CD8-positive, alpha-beta memory T cell (primary cell): Measurements from ENCODE around the gene TOB1. TPM values are rescaled to one million over a fixed set of nuclear protein-coding genes. Genes with fewer than 3 reads are reported as not detected.

Source experiments
- CTCF ChIA-PET: fragments of 350-600 bp; sonication (Branson Sonifier 250); formaldehyde crosslinking; loops from one replicate; lab custom pipeline; 2021; ENCODE audit warnings: antibody characterized with exemption; lab: Charles Lee
- POLR2A ChIA-PET: fragments of 350-600 bp; sonication (Branson Sonifier 250); formaldehyde crosslinking; loops from one replicate; lab custom pipeline; 2021; ENCODE audit warnings: antibody characterized with exemption; lab: Charles Lee
- DNase-seq, 5 donors: peaks; one replicate each; pipeline versions ENCODE4 v3.0.0 to v3.0.0-alpha.2; 2020 to 2022; ENCODE audit warnings: mixed read lengths in 1 of 5
- H3K27ac ChIP-seq: one replicate; pipeline ENCODE4 v1.7.0; 2013; ENCODE audit warnings: low read depth, mild to moderate bottlenecking, low read length, moderate library complexity
- H3K27me3 ChIP-seq: 2 replicates; pipeline ENCODE4 v1.7.0; 2013; ENCODE audit warnings: low read length, mild to moderate bottlenecking; ENCODE audit not compliant: insufficient read depth, poor library complexity, severe bottlenecking
- H3K36me3 ChIP-seq: 2 replicates; pipeline ENCODE4 v1.7.0; 2013; ENCODE audit warnings: mild to moderate bottlenecking, low read length, moderate library complexity; ENCODE audit not compliant: insufficient read depth
- H3K4me1 ChIP-seq: 2 replicates; pipeline ENCODE4 v1.7.0; 2013; ENCODE audit warnings: mild to moderate bottlenecking, low read length, moderate library complexity; ENCODE audit not compliant: insufficient read depth
- H3K4me3 ChIP-seq: 2 replicates; pipeline ENCODE4 v1.7.0; 2013; ENCODE audit warnings: mild to moderate bottlenecking, low read length
- H3K9me3 ChIP-seq: 2 replicates; pipeline ENCODE4 v1.7.0; 2013; ENCODE audit warnings: mild to moderate bottlenecking, low read length
- H3K27ac Mint-ChIP-seq, 8 donors: one replicate each; pipeline ENCODE4 v1.8.0; 2020 to 2021; ENCODE audit warnings: mixed read lengths in 8 of 8, mild to moderate bottlenecking in 6 of 8, inconsistent platforms in 3 of 8, moderate library complexity in 3 of 8
- H3K27me3 Mint-ChIP-seq, 2 donors: one replicate each; pipeline ENCODE4 v1.8.0; 2020 to 2021; ENCODE audit warnings: mixed read lengths in 2 of 2, mild to moderate bottlenecking in 1 of 2, moderate library complexity in 1 of 2
- H3K36me3 Mint-ChIP-seq, 3 donors: one replicate each; pipeline ENCODE4 v1.8.0; 2020 to 2021; ENCODE audit warnings: mixed read lengths in 3 of 3, inconsistent platforms in 1 of 3, mild to moderate bottlenecking in 1 of 3
- H3K4me1 Mint-ChIP-seq, 3 donors: one replicate each; pipeline ENCODE4 v1.8.0; 2020 to 2021; ENCODE audit warnings: mixed read lengths in 3 of 3, inconsistent platforms in 1 of 3, mild to moderate bottlenecking in 1 of 3
- H3K4me3 Mint-ChIP-seq, 7 donors: one replicate each; pipeline ENCODE4 v1.8.0; 2020 to 2021; ENCODE audit warnings: mixed read lengths in 7 of 7, mild to moderate bottlenecking in 6 of 7, moderate library complexity in 4 of 7, inconsistent platforms in 2 of 7
- H3K9me3 Mint-ChIP-seq, 5 donors: one replicate each; pipeline ENCODE4 v1.8.0; 2020 to 2022; ENCODE audit warnings: mixed read lengths in 5 of 5, mild to moderate bottlenecking in 3 of 5, moderate library complexity in 2 of 5, inconsistent platforms in 1 of 5
- polyA plus RNA-seq: library from polyadenylated mRNA; unstranded; fragments of 300-500 nt; fragmentation: Illumina TruSeq; gene quantifications from one replicate; pipeline ENCODE4 v1.2.3, GENCODE V29; 2021
- total RNA-seq, 2 experiments: library from RNA; stranded (reverse); gene quantifications; one replicate each; pipeline ENCODE4 v1.2.3, GENCODE V29; 2021

The TOB1 gene
- total and polyA plus RNA-seq, 3 experiments from 2014 or later, result 32.6 to 53.4 (median 34.5) TPM

DNA sequence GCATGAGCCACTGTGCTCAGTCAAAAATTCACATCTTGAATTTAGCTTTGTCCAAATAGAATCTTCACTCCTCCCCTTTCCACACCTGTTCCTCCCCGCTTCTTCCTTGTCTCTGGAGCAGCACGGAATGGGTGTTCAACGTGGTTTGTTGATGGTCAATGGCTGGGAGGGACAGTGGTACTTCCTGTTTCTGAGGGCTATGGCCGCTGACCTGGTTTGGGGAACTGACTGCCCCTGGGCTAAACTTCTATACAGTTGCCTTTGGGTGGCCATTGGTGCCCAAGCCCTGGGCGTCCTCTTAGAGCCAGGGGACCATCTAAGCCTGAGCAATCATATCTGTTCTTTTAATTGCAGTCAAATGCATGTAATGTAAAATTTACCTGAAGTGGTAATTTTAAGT lies 49.9 kb downstream of the TOB1 start:
- POLR2A ChIA-PET, result no interaction called here
- H3K4me1 ChIP-seq, result peaks cover 7% of the 10 kb centered on the region
- H3K27ac Mint-ChIP-seq, result no peak overlapping the region

DNA sequence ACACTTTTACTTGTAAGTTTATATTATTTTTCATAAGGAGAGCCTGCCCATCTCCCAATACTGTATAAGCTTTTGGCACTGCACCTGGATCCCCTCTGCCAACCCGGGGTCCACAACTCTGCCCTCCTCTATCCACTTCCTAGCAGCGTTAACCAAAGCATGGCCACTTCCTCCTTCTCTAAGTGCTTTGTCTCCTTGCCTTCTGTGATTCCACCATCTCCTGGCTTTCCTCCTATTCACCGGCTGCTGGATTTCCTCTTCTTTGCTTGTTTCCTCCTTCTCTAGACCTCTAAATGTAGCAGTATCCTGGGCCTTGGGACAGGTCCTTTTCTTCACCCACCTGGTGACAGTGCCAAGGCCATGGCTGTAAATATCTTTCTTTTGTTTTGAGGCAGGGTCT lies 50.8 kb downstream of the TOB1 start:
- no peaks in the 10 kb centered on the region for H3K36me3 Mint-ChIP-seq
- no peak overlapping the region for H3K4me3 ChIP-seq
- no peaks in the 10 kb centered on the region for H3K9me3 ChIP-seq
- no peaks in the 10 kb centered on the region for H3K27me3 ChIP-seq
- no peaks in the 10 kb centered on the region for H3K36me3 ChIP-seq
- H3K27ac Mint-ChIP-seq, result no peak overlapping the region
- H3K4me1 Mint-ChIP-seq, result peaks cover 3 to 8% (median 5%) of the 10 kb centered on the region in 3 donors
- peaks cover 13 to 38% of the 10 kb centered on the region in 2 donors for H3K27me3 Mint-ChIP-seq
- POLR2A ChIA-PET, result no interaction called here
- no peak overlapping the region for H3K27ac ChIP-seq
- DNase-seq, result no peak
- H3K4me1 ChIP-seq, result peaks cover 7% of the 10 kb centered on the region
- no peak overlapping the region for H3K4me3 Mint-ChIP-seq
- CTCF ChIA-PET, result interaction anchor here (1.2 kb wide), 1 partner anchor 135 kb away, joined by 4 read pairs; no protein-coding TSS in a partner anchor
- H3K9me3 Mint-ChIP-seq, result no peaks in the 10 kb centered on the region

More for the DNA sequence above, 49.9 kb downstream of the TOB1 start:
- H3K27ac ChIP-seq, result no peak overlapping the region
- Mint-ChIP-seq H3K36me3 (no peaks in the 10 kb centered on the region), H3K9me3 (no peaks in the 10 kb centered on the region), H3K4me1 (peaks cover 3 to 8% (median 5%) of the 10 kb centered on the region in 3 donors), H3K4me3 (no peak overlapping the region), H3K27me3 (peaks cover 12 to 43% of the 10 kb centered on the region in 2 donors)
- CTCF ChIA-PET, result interaction anchor here (1.1 to 2.7 kb wide), 8 partner anchors 9 to 140 kb away, joined by 3 to 9 read pairs (median 4); no protein-coding TSS in a partner anchor
- no peaks in the 10 kb centered on the region for H3K36me3 ChIP-seq
- peak in 1 of 5 donors; percentile 14 for DNase-seq
- no peak overlapping the region for H3K4me3 ChIP-seq
- H3K9me3 ChIP-seq, result no peaks in the 10 kb centered on the region
- no peaks in the 10 kb centered on the region for H3K27me3 ChIP-seq

DNA sequence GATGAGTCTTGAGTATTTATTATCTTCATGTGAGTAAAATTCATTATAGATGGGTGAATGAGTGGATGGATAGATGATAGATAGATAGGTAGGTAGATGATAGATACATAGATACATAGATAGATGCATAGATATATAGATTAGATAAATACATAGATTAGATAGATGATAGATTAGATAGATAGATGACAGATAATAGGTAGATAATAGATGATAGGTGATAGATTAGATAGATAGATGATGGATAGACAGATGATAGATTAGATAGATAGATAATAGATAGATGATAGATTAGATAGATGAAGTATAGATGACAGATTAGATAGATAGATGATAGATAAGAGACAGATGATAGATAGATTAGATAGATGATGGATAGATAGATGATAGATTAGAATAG lies 52.6 kb downstream of the TOB1 start:
- CTCF ChIA-PET, result no interaction called here

More for the DNA sequence above, 52.6 kb downstream of the TOB1 start:
- H3K27ac Mint-ChIP-seq, result peak overlapping the region in 1 of 8 donors; percentile 34
- no peak for DNase-seq
- H3K4me1 ChIP-seq, result peaks cover 7% of the 10 kb centered on the region
- H3K27me3 ChIP-seq, result no peaks in the 10 kb centered on the region
- H3K9me3 ChIP-seq, result no peaks in the 10 kb centered on the region
- H3K36me3 ChIP-seq, result no peaks in the 10 kb centered on the region
- H3K4me1 Mint-ChIP-seq, result peaks cover 3 to 5% (median 4%) of the 10 kb centered on the region in 3 donors
- no peaks in the 10 kb centered on the region for H3K36me3 Mint-ChIP-seq
- POLR2A ChIA-PET, result no interaction called here
- H3K4me3 Mint-ChIP-seq, result peak overlapping the region in 1 of 7 donors; percentile 19
- peaks cover 10 to 35% of the 10 kb centered on the region in 2 donors for H3K27me3 Mint-ChIP-seq
- H3K9me3 Mint-ChIP-seq, result no peaks in the 10 kb centered on the region
- no peak overlapping the region for H3K27ac ChIP-seq
- H3K4me3 ChIP-seq, result no peak overlapping the region

Other genes with a start within 250 kb of the TOB1 start
- gene ABCC3, start 231.5 kb downstream of the TOB1 start, total RNA-seq, result under 1 TPM; 0.37 to 0.69 TPM
- not detected for gene ABCC3, start 231.5 kb downstream of the TOB1 start, polyA plus RNA-seq
- 10 to 100 TPM; 48.2 to 48.5 TPM for gene ANKRD40, start 158.4 kb downstream of the TOB1 start, total RNA-seq
- gene ANKRD40, start 158.4 kb downstream of the TOB1 start, polyA plus RNA-seq, result 6.6 TPM
- 100 to 1,000 TPM; 113 to 120 TPM for gene LUC7L3, start 146.8 kb downstream of the TOB1 start, total RNA-seq
- 72.5 TPM for gene LUC7L3, start 146.8 kb downstream of the TOB1 start, polyA plus RNA-seq
- not detected for gene ANKRD40CL, start 98.8 kb downstream of the TOB1 start, total RNA-seq
- gene ANKRD40CL, start 98.8 kb downstream of the TOB1 start, polyA plus RNA-seq, result not detected
- not detected for gene WFIKKN2, start 30.8 kb downstream of the TOB1 start, total RNA-seq
- gene WFIKKN2, start 30.8 kb downstream of the TOB1 start, polyA plus RNA-seq, result not detected